K562 (cell line): Measurements from ENCODE around the gene FSTL3. TPM values are rescaled to one million over a fixed set of nuclear protein-coding genes. Genes with fewer than 3 reads are reported as not detected.
A peak's percentile ranks its signal among the peaks of the same experiment; 100 is the strongest.

ENCODE experiments used
- ATAC-seq: fragments of 200-7000 bp; cut with Tn5 transposase; 3 replicates; pipeline ENCODE4 v1.9.1; 2020; ENCODE audit warnings: moderate library complexity
- BruUV-seq: library from RNA; stranded (reverse); fragments of 400-500 nt; replicated peaks from 2 replicates; lab custom pipeline; 2021; lab: Mats Ljungman, UMichigan
- CTCF ChIA-PET: fragments of 300-600 bp; formaldehyde crosslinking; extraction: SDS; loops from one replicate; lab custom pipeline; 2021; ENCODE audit warnings: low intra/inter-chr PET ratio; lab: Yijun Ruan, JAX
- POLR2A ChIA-PET: fragments of 300-600, 350-650 bp; sonication (Branson Sonifier 250); formaldehyde crosslinking; extraction: SDS; loops from one replicate; lab custom pipeline; 2021; ENCODE audit warnings: antibody characterized with exemption, inconsistent platforms; lab: Yijun Ruan, JAX
- DNase-seq, 4 experiments: peaks; one replicate each; pipeline versions ENCODE4 v3.0.0 to v3.0.0-alpha.2; 2011 to 2018; ENCODE audit warnings: low spot score in 3 of 4, mixed read lengths in 3 of 4; ENCODE audit errors: extremely low read depth in 1 of 4
- FAIRE-seq: peaks from 2 replicates; lab custom pipeline; 2011; peaks lifted over from hg19 to GRCh38; lab: Jason Lieb, UNC
- H2AFZ ChIP-seq: 2 replicates; pipeline ENCODE4 v1.6.0; 2011; ENCODE audit warnings: low read depth, low read length, control low read depth, inconsistent platforms
- H3K27ac ChIP-seq: fragments of 200-600 bp; 3 replicates; pipeline ENCODE4 v1.8.0; 2011; ENCODE audit warnings: low read depth, mild to moderate bottlenecking, control low read depth, inconsistent platforms, low read length, moderate library complexity, mixed read lengths; ENCODE audit errors: extremely low read depth
- H3K27me3 ChIP-seq, 2 experiments: fragments of 300-600 bp in 1 of 2; 2 replicates in 1 of 2; 3 replicates in 1 of 2; pipeline versions ENCODE4 v1.6.0 to v1.8.0; 2011; ENCODE audit warnings: inconsistent platforms in 2 of 2, low read length in 2 of 2, mild to moderate bottlenecking in 1 of 2, mixed read lengths in 1 of 2, moderate library complexity in 1 of 2; ENCODE audit not compliant: control insufficient read depth in 2 of 2, insufficient read depth in 2 of 2
- H3K36me3 ChIP-seq: fragments of 300-600 bp; 3 replicates; pipeline ENCODE4 v1.8.0; 2011; ENCODE audit warnings: mild to moderate bottlenecking, low read length, inconsistent platforms; ENCODE audit not compliant: control insufficient read depth, insufficient read depth
- H3K4me1 ChIP-seq, 2 experiments: fragments of 200-600 bp in 1 of 2; replicated peaks in 1 of 2; 2 replicates in 1 of 2; 3 replicates in 1 of 2; pipeline versions ENCODE4 v1.5.1 to v1.8.0; 2011; ENCODE audit warnings: inconsistent platforms in 2 of 2, low read length in 2 of 2, mild to moderate bottlenecking in 1 of 2, mixed read lengths in 1 of 2, moderate library complexity in 1 of 2; ENCODE audit not compliant: control insufficient read depth in 2 of 2, insufficient read depth in 2 of 2
- H3K4me2 ChIP-seq: 2 replicates; pipeline ENCODE4 v1.6.1; 2011; ENCODE audit warnings: low read length, control low read depth, inconsistent platforms, mixed read lengths; ENCODE audit not compliant: insufficient read depth
- H3K4me3 ChIP-seq: fragments of 200-600 bp; sonication (generic), shearing (Covaris generic); 2 replicates; pipeline ENCODE4 v1.5.1; 2016; ENCODE audit warnings: control low read depth, inconsistent platforms
- H3K79me2 ChIP-seq: fragments of 200-600 bp; 3 replicates; pipeline ENCODE4 v1.8.0; 2011; ENCODE audit warnings: low read length, inconsistent platforms; ENCODE audit not compliant: control insufficient read depth, insufficient read depth
- H3K9ac ChIP-seq, 2 experiments: 2 replicates each; pipeline versions ENCODE4 v1.6.0 to v1.6.1; 2011; ENCODE audit warnings: low read depth in 2 of 2, low read length in 2 of 2, control low read depth in 1 of 2, inconsistent platforms in 1 of 2, mild to moderate bottlenecking in 1 of 2, mixed read lengths in 1 of 2; ENCODE audit not compliant: insufficient read depth in 1 of 2
- H3K9me1 ChIP-seq: one replicate; pipeline ENCODE4 v1.6.0; 2011; ENCODE audit warnings: inconsistent platforms, mild to moderate bottlenecking, low read length, moderate library complexity; ENCODE audit not compliant: control insufficient read depth, insufficient read depth
- H3K9me3 ChIP-seq: replicated peaks from 2 replicates; pipeline ENCODE4 v1.5.1; 2011; ENCODE audit warnings: low read depth, low read length, inconsistent platforms; ENCODE audit not compliant: control insufficient read depth, insufficient read depth
- H4K20me1 ChIP-seq: replicated peaks from 2 replicates; pipeline ENCODE4 v1.6.1; 2011; ENCODE audit warnings: low read length, inconsistent platforms, mixed read lengths; ENCODE audit not compliant: control insufficient read depth, insufficient read depth
- CCAR2 ChIP-seq: fragments of 200-400 bp; formaldehyde crosslinking; IDR thresholded peaks from 2 replicates; pipeline ENCODE4 v1.6.1; 2017; ENCODE audit warnings: mild to moderate bottlenecking, low read depth, low read length
- DNMT1 ChIP-seq: fragments of 450-650 bp; IDR thresholded peaks from 2 replicates; pipeline ENCODE4 v1.6.1; 2016; ENCODE audit warnings: antibody characterized with exemption, mild to moderate bottlenecking
- EZH2 ChIP-seq: IDR thresholded peaks from 2 replicates; pipeline ENCODE4 v1.6.1; 2012; ENCODE audit warnings: low read depth, mild to moderate bottlenecking, inconsistent platforms, low read length, borderline replicate concordance
- HDAC3 ChIP-seq: fragments of 450-650 bp; IDR thresholded peaks from 2 replicates; pipeline ENCODE4 v1.6.1; 2018; ENCODE audit warnings: borderline replicate concordance, mild to moderate bottlenecking, moderate library complexity; ENCODE audit not compliant: partially characterized antibody
- POLR2G ChIP-seq: fragments of 200-400 bp; formaldehyde crosslinking; IDR thresholded peaks from 2 replicates; pipeline ENCODE4 v1.6.1; 2017; ENCODE audit warnings: low read depth, mild to moderate bottlenecking, antibody characterized with exemption, low read length, moderate library complexity
- RBM22 ChIP-seq: fragments of 200-400 bp; formaldehyde crosslinking; IDR thresholded peaks from 2 replicates; pipeline ENCODE4 v1.6.1; 2018; ENCODE audit warnings: low read length, low read depth; ENCODE audit not compliant: poor library complexity, severe bottlenecking
- TBL1XR1 ChIP-seq, 2 experiments: IDR thresholded peaks; 2 replicates each; pipeline ENCODE4 v1.6.1; 2012; ENCODE audit warnings: improper control_type of control experiment in 2 of 2, low read length in 2 of 2, mild to moderate bottlenecking in 1 of 2
- WGBS: fragments of 100-300 bp; shearing (Covaris generic); methylation state at CpG from one replicate; pipeline ENCODE4 v1.1.6; 2016; ENCODE audit warnings: low coverage, mixed read lengths; ENCODE audit not compliant: insufficient coverage; ENCODE audit errors: missing lambda C conversion rate; 5-methylcytosine and 5-hydroxymethylcytosine counted together
- in situ Hi-C: fragments of 300-500 bp; cut with MboI; formaldehyde crosslinking; loops from 4 replicates; pipeline ENCODE4 v1.15.0; 2018; ENCODE audit warnings: inconsistent platforms, mixed read lengths
- intact Hi-C: fragments of 100-400 bp; cut with micrococcal nuclease; formaldehyde crosslinking; loops from 2 replicates; pipeline ENCODE4 v1.14.2; 2022
- polyA plus RNA-seq, 8 experiments: library from polyadenylated mRNA; depleted of rRNA in 4 of 8; stranded (reverse) in 5 of 8; unstranded in 3 of 8; fragments of >200 nt; fragmentation: Nextera tagmentation in 2 of 8; fragmentation: Illumina TruSeq in 1 of 8; extraction: Ambion mirVana in 2 of 8; extraction: Trizol in 1 of 8; gene quantifications; 2 replicates each; pipeline versions ENCODE4 v1.2.1 to v1.2.3, GENCODE V29; 2011 to 2014; ENCODE audit warnings: inconsistent platforms in 1 of 8, missing spikeins in 1 of 8
- total RNA-seq, 7 experiments: library from RNA; depleted of rRNA in 6 of 7; stranded (reverse); fragments of >200 nt in 6 of 7; fragmentation: Illumina TruSeq in 2 of 7; extraction: Trizol in 2 of 7; gene quantifications; 2 replicates each; pipeline versions ENCODE4 v1.2.1 to v1.2.3, GENCODE V29; 2011 to 2021; ENCODE audit warnings: low replicate concordance in 1 of 7

Gene FSTL3
- total and polyA plus RNA-seq, 9 of the 15 experiments (the other 6 are each of a cell fraction or from before 2014, with no cell fraction given): 0.35 to 6.8 (median 4.2) TPM; not detected in 1

DNA sequence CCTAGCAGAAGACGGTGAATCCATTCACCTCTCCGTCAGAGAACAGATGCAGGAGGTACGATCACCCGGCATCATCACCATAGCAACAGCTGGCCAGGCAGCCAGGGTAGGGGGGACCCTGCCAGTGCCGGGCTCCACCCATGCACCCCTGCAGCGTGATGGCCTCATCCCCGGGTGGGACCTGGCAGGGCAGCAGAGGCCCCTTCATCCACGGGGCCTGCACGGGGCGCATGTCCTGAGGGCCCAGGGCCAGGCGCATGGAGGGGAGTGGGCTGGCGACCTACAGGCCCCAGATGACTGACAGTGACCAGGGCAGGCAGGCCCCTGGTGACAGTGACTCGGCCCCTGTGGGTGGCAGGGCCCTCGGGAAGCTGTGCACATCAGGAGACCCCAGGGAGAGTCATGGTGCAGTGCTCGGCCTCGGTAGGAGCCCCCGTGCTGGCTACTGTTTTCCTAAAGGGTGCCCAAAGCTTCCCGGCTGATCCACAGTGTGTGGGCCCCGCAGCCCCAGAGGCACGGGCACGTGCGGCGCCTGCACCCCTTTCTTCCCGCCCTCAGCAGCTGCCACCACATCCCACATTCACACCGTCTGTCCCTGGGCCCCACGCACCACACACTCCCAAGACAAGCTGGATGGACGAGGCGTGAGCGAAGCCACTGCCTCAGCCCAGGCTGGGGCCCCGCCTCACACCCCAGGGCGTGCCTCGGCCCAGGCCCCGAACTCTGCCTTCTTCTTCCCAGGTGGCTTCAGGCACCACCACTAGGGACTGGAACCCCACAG, 17.9 kb upstream of the FSTL3 start:
- Histone ChIP-seq H3K27ac (no peak overlapping the region), H3K4me2 (no peak overlapping the region), H2AFZ (no peak overlapping the region), H3K9ac (peak overlapping the region in 1 of 2 experiments; percentile 52; a peak in 2 of 4 replicates), H3K79me2 (peaks cover 95% of the 10 kb centered on the region), H3K9me3 (no peaks in the 10 kb centered on the region), H3K9me1 (peaks cover 14% of the 10 kb centered on the region)
- FAIRE-seq: no peak
- CTCF ChIA-PET: no interaction called here
- ATAC-seq: no peak
- TF ChIP-seq POLR2G (peak; percentile 43; the same call in 1 of the 2 replicates), DNMT1 (no peak), HDAC3 (no peak), TBL1XR1 (IDR thresholded peaks at IDR 0.05; ENCODE audit: low read length in 2 of 2) (no peak), RBM22 (peak; percentile 37), EZH2 (no peak), CCAR2 (no peak)
- TF ChIP-seq, all 486 proteins: peak for 2
- peaks cover 60% of the 10 kb centered on the region for H4K20me1 ChIP-seq
- no TSS peak for BruUV-seq
- H3K4me1 ChIP-seq: peaks cover 14 to 77% of the 10 kb centered on the region in 2 experiments
- in situ Hi-C loops (no loop called here), intact Hi-C loops (no loop called here)
- no peak for DNase-seq
- peaks cover 81% of the 10 kb centered on the region; the same call in 2 of the 3 replicates for H3K36me3 ChIP-seq
- POLR2A ChIA-PET: interaction anchor here (1.5 kb wide), 1 partner anchor 10 kb away, joined by 4 read pairs; no protein-coding TSS in a partner anchor
- no peaks in the 10 kb centered on the region for H3K27me3 ChIP-seq
- WGBS: 93% methylated on average over 30 of the region's 33 CpGs
- no peak overlapping the region for H3K4me3 ChIP-seq
